HG03575 (cell line): Measurements from ENCODE around the gene GFER.
"Not testable (repeated sequence)": the region's sequence is repeated elsewhere in the genome, so short reads cannot be mapped to it uniquely, and the experiment has no call there.

ENCODE experiments used
- ATAC-seq: cut with Tn5 transposase; IDR thresholded peaks from one replicate; pipeline ENCODE4 v1.9.1; 2021; ENCODE audit not compliant: unreplicated experiment, insufficient number of reproducible peaks, low FRiP score; ENCODE audit errors: extremely low read depth

Gene GFER

GRCh38 chr16:2001456-2002355 lies 17.7 kb downstream of the GFER start:
- no peak for ATAC-seq

DNA sequence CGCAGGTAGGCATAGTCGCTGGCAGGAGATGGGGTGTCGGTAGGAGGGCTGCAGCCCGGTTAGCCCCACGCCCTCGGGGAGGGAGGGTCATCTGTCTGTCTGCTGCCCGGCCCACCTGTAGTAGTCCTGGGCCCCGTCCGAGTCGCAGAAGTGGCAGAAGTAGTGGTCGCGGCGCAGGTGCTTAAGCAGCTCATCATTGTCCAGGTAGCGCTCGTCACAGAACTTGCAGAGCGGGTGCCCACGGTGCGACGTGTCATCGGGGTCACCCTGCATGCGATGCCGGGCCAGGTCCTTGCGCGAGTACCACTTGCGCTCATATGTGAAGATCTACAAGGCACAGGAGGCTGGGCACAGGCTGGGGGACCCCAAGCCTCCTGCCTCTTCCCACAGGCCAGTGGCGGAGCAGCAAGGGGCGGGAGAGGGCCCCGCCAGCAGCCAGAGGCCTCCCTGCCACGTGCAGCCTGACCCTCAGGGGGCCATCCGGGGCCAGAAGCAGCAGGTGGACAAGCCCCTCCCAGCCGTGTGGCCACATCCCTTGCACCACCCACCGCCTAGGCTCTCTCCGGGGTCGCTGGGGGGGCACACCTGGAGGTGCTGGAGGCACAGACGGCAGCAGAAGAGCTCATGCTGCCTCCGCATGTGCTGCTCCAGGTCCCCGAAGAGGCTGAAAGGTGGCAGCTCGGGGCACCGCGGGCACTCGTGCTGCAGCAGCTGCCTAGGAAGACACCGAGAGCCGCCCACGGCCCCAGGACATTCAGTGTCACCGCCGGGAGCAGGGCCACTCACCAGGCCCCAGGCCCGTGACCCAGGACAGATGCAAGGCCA lies 18.6 kb downstream of the GFER start:
- no peak for ATAC-seq

- ATAC-seq = no peak
Measured at GRCh38 chr16:2003231-2003826, 19.3 kb downstream of the GFER start.

DNA sequence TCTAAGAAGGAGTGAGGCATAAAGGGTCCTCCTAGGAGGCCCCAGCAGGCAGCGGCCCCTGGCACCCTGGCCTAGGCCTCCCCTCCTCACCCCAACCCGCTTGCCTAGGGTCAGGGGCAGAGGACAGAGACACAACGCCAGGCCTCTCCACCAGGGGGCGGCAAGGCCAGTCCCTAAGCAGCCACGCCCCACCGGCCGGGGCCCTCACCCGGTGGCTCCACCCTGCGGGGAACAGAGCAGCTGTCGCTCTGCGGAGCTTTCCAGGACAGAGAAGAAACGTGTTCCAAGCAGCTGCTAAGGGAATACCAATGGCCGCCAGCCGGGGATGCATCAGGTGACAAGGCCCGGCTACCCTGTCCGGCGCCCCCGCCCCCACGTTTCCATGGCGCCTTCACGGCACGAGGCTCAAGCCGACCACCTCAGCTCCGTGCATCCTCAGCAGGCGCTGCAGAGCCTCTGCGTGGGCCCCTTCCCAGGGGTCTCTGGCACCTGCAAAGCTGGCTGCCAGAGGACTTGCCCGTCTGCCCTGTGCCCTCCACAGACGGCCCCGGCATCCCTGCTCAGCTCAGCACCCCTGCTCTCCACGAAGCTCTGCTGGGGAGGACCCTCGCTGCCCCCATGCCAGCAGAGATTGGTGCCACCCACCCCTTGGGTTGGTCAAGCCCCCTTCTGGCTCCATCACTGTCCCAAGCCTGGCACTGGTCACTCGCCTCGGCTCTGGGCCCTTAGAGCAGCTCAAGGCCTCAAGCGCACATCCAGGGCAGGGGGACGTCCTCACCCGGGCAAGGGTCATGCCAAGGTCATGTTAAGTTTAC lies 20.0 kb downstream of the GFER start:
- no peak for ATAC-seq

- no peak for ATAC-seq
Measured at GRCh38 chr16:2004795-2005517, 21.0 kb downstream of the GFER start.

DNA sequence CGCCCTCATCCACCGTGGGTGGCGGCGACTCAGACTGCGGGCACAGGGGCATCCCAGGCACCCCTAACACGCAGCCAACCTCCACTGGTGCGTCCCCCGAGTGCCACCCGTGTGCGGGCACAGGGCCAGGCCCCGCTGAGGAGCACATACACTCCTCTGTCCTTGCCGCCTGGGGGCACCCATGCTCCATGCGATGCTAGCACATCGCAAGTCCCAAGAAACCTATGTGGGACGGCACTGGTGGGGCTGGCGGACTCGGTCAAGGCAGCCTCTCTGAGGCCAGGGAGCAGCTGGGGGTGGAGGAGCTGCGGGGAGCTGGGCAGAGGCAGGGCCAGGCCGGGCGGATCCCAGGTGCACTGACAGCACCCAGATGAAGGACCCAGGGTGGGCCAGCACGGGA lies 21.7 kb downstream of the GFER start:
- no peak for ATAC-seq

- no peak for ATAC-seq
Measured at GRCh38 chr16:2006317-2006716, 22.3 kb downstream of the GFER start.

GRCh38 chr16:2007081-2007836 lies 23.3 kb downstream of the GFER start:
- ATAC-seq = no peak

GRCh38 chr16:2008009-2008526 lies 24.1 kb downstream of the GFER start:
- ATAC-seq = no peak

DNA sequence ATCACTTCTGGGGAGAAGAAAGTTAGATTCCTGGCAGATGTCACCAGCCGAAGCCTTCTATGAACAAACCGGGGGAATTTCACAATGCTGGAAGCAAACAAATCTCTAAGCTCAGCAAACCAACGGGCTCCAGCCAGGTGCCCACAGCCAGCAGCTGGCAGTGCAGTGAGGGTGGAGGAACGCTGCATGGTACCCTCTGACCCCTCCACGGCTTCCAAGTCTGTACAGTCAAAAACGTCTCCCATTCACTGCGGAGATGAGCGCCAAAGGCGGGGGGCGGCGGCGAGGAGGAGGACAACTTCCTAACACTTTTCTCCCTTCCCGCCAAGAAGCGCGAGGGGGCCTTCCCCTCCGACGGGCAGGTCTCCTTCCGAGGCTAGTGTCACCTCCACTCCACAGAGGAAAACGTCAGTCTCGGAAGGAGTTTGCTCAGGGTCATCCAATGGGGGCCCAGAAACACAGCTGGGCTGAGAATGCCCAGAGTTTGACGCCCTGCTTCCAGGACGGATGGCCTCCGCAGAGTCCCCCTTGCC lies 24.7 kb downstream of the GFER start:
- ATAC-seq = no peak

GRCh38 chr16:2009164-2009711 lies 25.2 kb downstream of the GFER start:
- no peak for ATAC-seq

DNA sequence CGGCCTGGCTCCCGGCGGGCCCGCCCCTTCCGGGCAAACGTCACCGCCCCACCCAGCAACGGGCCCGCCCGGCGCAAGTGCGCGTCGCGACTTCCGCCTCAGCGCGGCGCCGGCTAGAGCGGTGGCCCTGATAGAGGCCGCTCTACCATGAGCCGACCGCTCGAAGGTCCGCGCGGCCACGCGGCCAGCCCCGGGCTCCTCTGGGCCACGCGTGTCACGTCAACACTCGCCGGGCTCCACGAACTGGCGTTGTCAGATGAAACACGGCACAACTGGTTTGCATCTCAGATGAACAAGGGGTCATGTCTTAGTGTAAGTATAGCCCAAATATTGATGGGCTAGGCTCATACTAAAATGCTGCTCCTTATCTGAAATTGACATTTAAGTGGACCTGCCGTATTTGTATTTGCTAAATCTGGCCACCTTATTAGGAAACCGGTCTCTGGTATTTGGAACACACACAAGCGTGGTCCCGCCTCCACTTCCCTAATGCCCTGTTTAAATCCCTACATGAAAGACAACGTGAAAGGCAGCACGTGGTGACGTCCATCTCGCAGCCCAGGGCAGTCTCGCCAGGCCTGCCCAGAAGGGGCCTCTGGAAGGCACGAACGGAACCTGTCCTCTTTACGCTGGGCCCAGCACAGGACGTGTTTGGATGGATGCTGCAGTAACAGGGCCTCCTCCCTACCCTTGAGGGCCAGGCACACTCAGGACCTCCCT lies 26.0 kb downstream of the GFER start, which contains the start of gene ZNF598:
Gene ZNF598, minus strand, starts transcription at position 31 of the 720 bp plus-strand sequence.
- no peak for ATAC-seq

DNA sequence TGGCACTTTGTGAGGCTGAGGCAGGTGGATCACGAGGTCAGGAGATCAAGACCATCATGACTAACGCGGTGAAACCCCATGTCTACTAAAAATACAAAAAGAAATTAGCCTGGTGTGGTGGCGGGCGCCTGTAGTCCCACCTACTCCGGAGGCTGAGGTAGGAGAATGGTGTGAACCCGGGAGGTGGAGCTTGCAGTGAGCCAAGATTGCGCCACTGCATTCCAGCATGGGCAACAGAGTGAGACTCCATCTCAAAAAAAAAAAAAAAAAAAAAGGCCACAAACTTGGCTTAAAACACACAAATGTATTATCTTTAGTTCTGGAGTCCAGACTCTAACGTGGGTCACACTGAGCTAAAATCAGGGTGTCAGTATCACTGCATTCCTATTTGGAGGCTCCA lies 27.7 kb downstream of the GFER start:
- ATAC-seq = not testable (repeated sequence)

DNA sequence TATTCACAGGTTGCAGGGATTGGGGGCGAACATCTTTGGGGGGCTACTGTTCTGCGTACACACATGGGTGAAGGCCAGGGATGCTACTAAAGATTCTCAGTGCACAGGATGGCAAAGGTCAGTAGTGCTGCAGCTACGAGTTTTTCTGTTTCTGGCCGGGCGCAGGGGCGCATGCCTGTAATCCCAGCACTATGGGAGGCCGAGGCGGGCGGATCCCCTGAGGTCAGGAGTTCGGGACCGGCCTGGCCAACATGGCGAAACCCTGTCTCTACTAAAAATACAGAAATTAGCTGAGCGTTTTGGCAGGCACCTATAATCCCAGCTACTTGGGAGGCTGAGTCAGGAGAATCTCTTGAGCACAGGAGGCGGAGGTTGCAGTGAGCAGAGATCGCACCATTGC lies 29.5 kb downstream of the GFER start:
- ATAC-seq = no peak

DNA sequence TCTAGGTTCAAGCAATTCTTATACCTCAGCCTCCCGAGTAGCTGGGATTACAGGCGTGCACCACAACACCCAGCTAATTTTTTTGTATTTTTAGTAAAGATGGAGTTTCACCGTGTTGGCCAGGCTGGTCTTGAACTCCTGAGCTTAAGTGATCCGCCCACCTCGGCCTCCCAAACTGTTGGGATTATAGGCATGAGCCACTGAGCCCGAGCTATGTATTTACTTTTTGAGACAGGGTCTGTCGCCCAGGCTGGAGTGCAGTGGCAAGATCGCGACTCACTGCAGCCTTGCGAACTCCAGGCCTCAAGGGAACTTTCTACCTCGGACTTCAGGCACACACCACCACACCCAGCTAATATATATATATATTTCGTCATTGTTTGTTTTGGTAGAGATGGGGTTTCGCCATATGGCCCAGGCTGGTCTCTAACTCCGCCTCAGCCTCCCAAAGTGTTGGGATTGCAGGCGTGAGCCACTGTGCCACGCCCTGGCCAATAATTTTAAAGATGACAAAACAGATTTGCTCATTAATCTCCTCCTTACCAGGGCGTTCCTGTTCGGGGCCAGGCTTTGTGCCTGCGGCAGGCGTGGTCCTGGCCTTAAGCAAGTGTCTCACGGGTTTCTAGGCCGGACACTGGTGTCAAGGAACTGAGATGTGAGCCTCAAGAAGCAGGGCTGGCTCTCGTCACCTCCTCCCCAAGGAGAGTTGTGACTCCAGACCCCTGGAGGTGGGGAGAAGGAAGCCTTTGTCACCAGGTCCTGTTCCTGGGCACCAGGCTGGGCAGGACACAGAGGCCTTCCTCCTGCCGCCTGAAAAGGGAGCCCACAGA lies 31.3 kb downstream of the GFER start:
- ATAC-seq = no peak

DNA sequence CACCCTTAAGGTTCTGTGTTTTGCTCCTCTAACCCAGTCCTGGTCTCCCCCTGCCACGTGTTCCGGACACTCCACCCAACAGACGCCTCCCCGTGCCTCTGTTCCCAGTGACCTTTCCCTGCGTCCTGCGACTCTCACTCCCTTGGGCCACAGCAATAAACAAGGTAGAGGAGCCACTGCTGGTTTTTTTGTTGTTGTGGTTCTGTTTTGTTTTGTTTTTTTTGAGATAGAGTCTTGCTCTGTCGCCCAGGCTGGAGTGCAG lies 31.9 kb downstream of the GFER start:
- ATAC-seq = no peak
